Measurements from ENCODE around the gene R3HCC1L. TPM values are rescaled to one million over a fixed set of nuclear protein-coding genes. Genes with fewer than 3 reads are reported as not detected.

Gene R3HCC1L
- total and polyA plus RNA-seq, 9 of the 15 experiments (the other 6 are each of a cell fraction or from before 2014, with no cell fraction given): 9.1 to 17.8 (median 12.6) TPM

GRCh38 chr10:98172073-98172472, 37.6 kb downstream of the R3HCC1L start:
- Histone ChIP-seq H4K20me1 (replicated peaks; ENCODE audit: control insufficient read depth, insufficient read depth, low read length) (no peaks in the 10 kb centered on the region; the same call in 1 of the 2 replicates), H3K9ac (ENCODE audit: insufficient read depth in 1 of 2, low read depth in 2 of 2, low read length in 2 of 2) (no peak overlapping the region), H3K4me3 (no peak overlapping the region), H3K79me2 (ENCODE audit: control insufficient read depth, insufficient read depth, low read length) (no peaks in the 10 kb centered on the region), H3K36me3 (ENCODE audit: control insufficient read depth, insufficient read depth, low read length) (peaks cover 12% of the 10 kb centered on the region; the same call in 2 of the 3 replicates), H3K9me3 (replicated peaks; ENCODE audit: control insufficient read depth, insufficient read depth, low read depth, low read length) (no peaks in the 10 kb centered on the region), H3K4me1 (replicated peaks in 1 of 2; ENCODE audit: control insufficient read depth in 2 of 2, insufficient read depth in 2 of 2, low read length in 2 of 2) (peaks cover 0 to 2% of the 10 kb centered on the region in 2 experiments; a peak in 2 of 5 replicates), H3K9me1 (ENCODE audit: control insufficient read depth, insufficient read depth, low read length) (no peaks in the 10 kb centered on the region), H2AFZ (ENCODE audit: low read depth, low read length) (no peak overlapping the region), H3K27ac (ENCODE audit: extremely low read depth, low read depth, low read length) (no peak overlapping the region), H3K27me3 (ENCODE audit: control insufficient read depth in 2 of 2, insufficient read depth in 2 of 2, low read length in 2 of 2) (no peaks in the 10 kb centered on the region), H3K4me2 (ENCODE audit: insufficient read depth, low read length) (no peak overlapping the region)
- intact Hi-C loops (cut with micrococcal nuclease): loop anchor here (5.0 kb wide), 1 partner anchor 65 kb away; no protein-coding TSS in a partner anchor
- no TSS peak for BruUV-seq (replicated peaks)
- no peak for ATAC-seq
- TF ChIP-seq ZNF785 (CRISPR knock-in tag; IDR thresholded peaks at IDR 0.05) (no peak), TARDBP (IDR thresholded peaks at IDR 0.05) (no peak), ZNF431 (CRISPR knock-in tag; IDR thresholded peaks at IDR 0.05) (no peak), SREBF2 (CRISPR knock-in tag; IDR thresholded peaks at IDR 0.05) (no peak), ZNF780A (CRISPR knock-in tag; IDR thresholded peaks at IDR 0.05) (no peak), E2F4 (CRISPR knock-in tag; IDR thresholded peaks at IDR 0.05; ENCODE audit: low read depth) (no peak), CTBP1 (IDR thresholded peaks at IDR 0.05; ENCODE audit: borderline replicate concordance) (no peak), MLLT1 (IDR thresholded peaks at IDR 0.05) (no peak), ZSCAN32 (CRISPR knock-in tag; IDR thresholded peaks at IDR 0.05) (no peak), ZNF395 (CRISPR knock-in tag; IDR thresholded peaks at IDR 0.05) (no peak), NR2F6 (CRISPR knock-in tag; IDR thresholded peaks at IDR 0.05) (no peak), HDAC1 (IDR thresholded peaks at IDR 0.05) (no peak), EGR1 (conservative IDR thresholded peaks at IDR 0.05) (no peak), EP400 (IDR thresholded peaks at IDR 0.05) (no peak), KAT2B (IDR thresholded peaks at IDR 0.05; ENCODE audit: low read depth, low read length) (no peak)
- ChIA-PET CTCF (ENCODE audit: low intra/inter-chr PET ratio) (no interaction called here), POLR2A (interaction anchor here (0.5 to 1.5 kb wide), 4 partner anchors 9 to 219 kb away, joined by 3 to 4 read pairs (median 3); no protein-coding TSS in a partner anchor)
- 81% methylated on average over 4 of the region's 4 CpGs for WGBS (ENCODE audit: insufficient coverage, low coverage, missing lambda C conversion rate)
- no peak for DNase-seq (ENCODE audit: extremely low read depth in 1 of 4, low spot score in 3 of 4)
- in situ Hi-C loops (cut with MboI): no loop called here
- no peak for FAIRE-seq
